NT2/D1 (cell line): Measurements from ENCODE around the gene CMTM4.

Experiments used
- DNase-seq: peaks from one replicate; pipeline ENCODE4 v3.0.0-alpha.2; 2011; ENCODE audit warnings: low read depth, low spot score
- H3K27me3 ChIP-seq: 2 replicates; pipeline ENCODE4 v1.6.0; 2011; ENCODE audit warnings: mild to moderate bottlenecking; ENCODE audit not compliant: insufficient read length, insufficient read depth
- H3K36me3 ChIP-seq: 2 replicates; pipeline ENCODE4 v1.6.1; 2011; ENCODE audit warnings: mild to moderate bottlenecking, low read length, mixed read lengths; ENCODE audit not compliant: insufficient read depth, insufficient read length
- H3K4me1 ChIP-seq: 2 replicates; pipeline ENCODE4 v1.5.1; 2011; ENCODE audit not compliant: insufficient read depth, insufficient read length
- H3K4me3 ChIP-seq: 2 replicates; pipeline ENCODE4 v1.5.1; 2011; ENCODE audit warnings: low read depth; ENCODE audit not compliant: insufficient read length
- H3K9ac ChIP-seq: 2 replicates; pipeline ENCODE4 v1.6.0; 2011; ENCODE audit warnings: low read depth; ENCODE audit not compliant: insufficient read length
- H3K9me3 ChIP-seq: 2 replicates; pipeline ENCODE4 v1.5.1; 2011; ENCODE audit warnings: mild to moderate bottlenecking, low read length; ENCODE audit not compliant: insufficient read depth
- SUZ12 ChIP-seq: IDR thresholded peaks from 2 replicates; pipeline ENCODE4 v1.6.1; 2011; ENCODE audit not compliant: insufficient read length, insufficient read depth; ENCODE audit errors: extremely low read depth
- YY1 ChIP-seq: IDR thresholded peaks from 2 replicates; pipeline ENCODE4 v1.6.1; 2011; ENCODE audit not compliant: insufficient read length, insufficient read depth
- ZNF274 ChIP-seq: IDR thresholded peaks from 2 replicates; pipeline ENCODE4 v1.6.1; 2011; ENCODE audit warnings: mild to moderate bottlenecking, low read depth, low read length

The CMTM4 gene

GRCh38 chr16:66696669-66697630 is at the start of gene CMTM4:
Gene CMTM4 (minus strand): TSS chr16:66696743. CDS start chr16:66696525, 218 bp downstream.
- H3K4me3 ChIP-seq = peak within 1 kb of the TSS; percentile 77
- H3K9me3 ChIP-seq = no peaks in the 10 kb centered on the region
- H3K27me3 ChIP-seq = peaks cover 17% of the 10 kb centered on the region
- TF ChIP-seq ZNF274 (no peak), SUZ12 (no peak), YY1 (no peak)
- peaks cover 4% of the 10 kb centered on the region for H3K36me3 ChIP-seq
- DNase-seq = peak; percentile 76
- H3K9ac ChIP-seq = peak within 1 kb of the TSS; percentile 92
- no peaks in the 10 kb centered on the region for H3K4me1 ChIP-seq

GRCh38 chr16:66746048-66746447 is 49.5 kb upstream of the CMTM4 start:
- Histone ChIP-seq H3K9ac (no peak overlapping the region), H3K4me1 (peaks cover 8% of the 10 kb centered on the region), H3K4me3 (no peak overlapping the region), H3K36me3 (peaks cover 95% of the 10 kb centered on the region), H3K9me3 (no peaks in the 10 kb centered on the region), H3K27me3 (no peaks in the 10 kb centered on the region)
- no peak for TF ChIP-seq ZNF274
- TF ChIP-seq YY1 = no peak
- TF ChIP-seq SUZ12 = no peak
- DNase-seq = no peak

GRCh38 chr16:66741950-66742808 is 45.6 kb upstream of the CMTM4 start:
- Histone ChIP-seq H3K27me3 (no peaks in the 10 kb centered on the region), H3K4me3 (no peak overlapping the region), H3K9ac (no peak overlapping the region), H3K4me1 (no peaks in the 10 kb centered on the region), H3K36me3 (peaks cover 96% of the 10 kb centered on the region), H3K9me3 (no peaks in the 10 kb centered on the region)
- DNase-seq = no peak
- TF ChIP-seq SUZ12 = no peak
- TF ChIP-seq ZNF274 = no peak
- no peak for TF ChIP-seq YY1

GRCh38 chr16:66741169-66741900 is 44.8 kb upstream of the CMTM4 start:
- Histone ChIP-seq H3K4me1 (no peaks in the 10 kb centered on the region), H3K9ac (no peak overlapping the region), H3K27me3 (no peaks in the 10 kb centered on the region), H3K4me3 (no peak overlapping the region), H3K9me3 (no peaks in the 10 kb centered on the region), H3K36me3 (peaks cover 97% of the 10 kb centered on the region)
- DNase-seq = no peak
- TF ChIP-seq ZNF274 (no peak), SUZ12 (no peak), YY1 (no peak)

- TF ChIP-seq SUZ12 = no peak
- TF ChIP-seq ZNF274 = no peak
- TF ChIP-seq YY1 = no peak
- H3K4me1 ChIP-seq = no peaks in the 10 kb centered on the region
- DNase-seq = no peak
- H3K9ac ChIP-seq = no peak overlapping the region
- H3K27me3 ChIP-seq = no peaks in the 10 kb centered on the region
- H3K36me3 ChIP-seq = peaks cover 97% of the 10 kb centered on the region
- H3K9me3 ChIP-seq = no peaks in the 10 kb centered on the region
- no peak overlapping the region for H3K4me3 ChIP-seq
Measured at GRCh38 chr16:66740533-66740932, 44.0 kb upstream of the CMTM4 start.

GRCh38 chr16:66740010-66740409 is 43.5 kb upstream of the CMTM4 start:
- TF ChIP-seq YY1 = no peak
- H3K4me3 ChIP-seq = no peak overlapping the region
- DNase-seq = no peak
- no peaks in the 10 kb centered on the region for H3K27me3 ChIP-seq
- no peaks in the 10 kb centered on the region for H3K4me1 ChIP-seq
- H3K9me3 ChIP-seq = no peaks in the 10 kb centered on the region
- no peak overlapping the region for H3K9ac ChIP-seq
- H3K36me3 ChIP-seq = peaks cover 97% of the 10 kb centered on the region
